Fibroblast of villous mesenchyme (primary cell): ENCODE data around the gene COPS6. TPM values are rescaled to one million over a fixed set of nuclear protein-coding genes. Genes with fewer than 3 reads are reported as not detected.

Experiments used
- DNase-seq: peaks from one replicate; pipeline ENCODE4 v3.0.0-alpha.2; 2010; ENCODE audit warnings: low read depth
- H3K4me3 ChIP-seq: 2 replicates; pipeline ENCODE4 v1.5.1; 2011; ENCODE audit warnings: low read depth, mild to moderate bottlenecking, low read length
- total RNA-seq: library from RNA; depleted of rRNA; stranded (reverse); fragments of >200 nt; gene quantifications from 2 replicates; pipeline ENCODE4 v1.2.3, GENCODE V29; 2012
- TF ChIP-seq, protein P1 (sequence below): IDR thresholded peaks from 2 replicates; pipeline ENCODE4 v1.5.1; 2012; ENCODE audit warnings: low read depth, mild to moderate bottlenecking, low read length; ENCODE audit not compliant: insufficient read depth

The COPS6 gene
- total RNA-seq, 1 donor: 104 TPM

DNA sequence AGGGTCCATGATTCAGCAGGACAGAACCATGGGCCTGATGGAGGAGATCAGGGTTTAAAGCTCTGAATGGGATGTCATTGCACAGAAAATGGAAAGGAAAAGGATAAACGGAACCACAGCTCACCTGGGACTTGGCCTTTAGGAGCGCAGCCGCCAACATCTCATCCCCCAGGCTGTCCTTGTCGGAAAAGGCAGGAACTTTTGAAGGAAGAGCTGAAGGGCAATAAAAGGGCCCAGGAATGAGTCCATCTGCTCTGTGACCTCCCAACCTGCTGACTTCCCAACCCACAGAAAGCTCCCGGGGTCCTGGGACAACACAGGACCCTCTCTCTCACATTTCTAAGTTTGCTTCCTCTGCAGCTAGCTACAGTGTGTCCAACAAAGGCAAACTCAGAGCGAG, 13.4 kb upstream of the COPS6 start:
- TF ChIP-seq, protein P1, sequence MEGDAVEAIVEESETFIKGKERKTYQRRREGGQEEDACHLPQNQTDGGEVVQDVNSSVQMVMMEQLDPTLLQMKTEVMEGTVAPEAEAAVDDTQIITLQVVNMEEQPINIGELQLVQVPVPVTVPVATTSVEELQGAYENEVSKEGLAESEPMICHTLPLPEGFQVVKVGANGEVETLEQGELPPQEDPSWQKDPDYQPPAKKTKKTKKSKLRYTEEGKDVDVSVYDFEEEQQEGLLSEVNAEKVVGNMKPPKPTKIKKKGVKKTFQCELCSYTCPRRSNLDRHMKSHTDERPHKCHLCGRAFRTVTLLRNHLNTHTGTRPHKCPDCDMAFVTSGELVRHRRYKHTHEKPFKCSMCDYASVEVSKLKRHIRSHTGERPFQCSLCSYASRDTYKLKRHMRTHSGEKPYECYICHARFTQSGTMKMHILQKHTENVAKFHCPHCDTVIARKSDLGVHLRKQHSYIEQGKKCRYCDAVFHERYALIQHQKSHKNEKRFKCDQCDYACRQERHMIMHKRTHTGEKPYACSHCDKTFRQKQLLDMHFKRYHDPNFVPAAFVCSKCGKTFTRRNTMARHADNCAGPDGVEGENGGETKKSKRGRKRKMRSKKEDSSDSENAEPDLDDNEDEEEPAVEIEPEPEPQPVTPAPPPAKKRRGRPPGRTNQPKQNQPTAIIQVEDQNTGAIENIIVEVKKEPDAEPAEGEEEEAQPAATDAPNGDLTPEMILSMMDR: no peak
- H3K4me3 ChIP-seq: no peak overlapping the region
- no peak for DNase-seq

DNA sequence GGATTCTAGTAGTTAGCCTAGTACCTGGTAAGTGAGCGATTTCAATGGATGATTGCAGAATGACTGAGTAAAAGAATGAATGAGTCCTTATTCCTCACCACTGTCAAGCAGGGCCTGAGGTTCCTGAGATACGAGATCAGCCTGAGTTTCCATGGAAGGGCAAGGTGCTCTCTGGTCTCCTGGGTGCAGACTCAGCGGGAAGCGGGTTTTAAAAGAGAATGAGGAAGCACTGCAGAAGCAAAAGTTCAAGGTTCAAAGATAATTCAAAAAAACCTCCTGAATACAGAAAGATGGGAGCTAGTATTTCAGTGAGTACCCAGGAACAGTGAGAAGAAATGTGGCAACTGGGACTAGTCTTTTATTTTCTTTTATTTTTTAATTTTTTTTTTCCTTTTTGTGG, 11.6 kb upstream of the COPS6 start:
- TF ChIP-seq, protein P1: no peak
- no peak for DNase-seq

GRCh38 chr7:100079024-100079560, 9.7 kb upstream of the COPS6 start:
- TF ChIP-seq, protein P1: no peak
- no peak for DNase-seq
- no peak overlapping the region for H3K4me3 ChIP-seq

More for the DNA sequence above, 11.6 kb upstream of the COPS6 start:
- no peak overlapping the region for H3K4me3 ChIP-seq

- TF ChIP-seq, protein P1: no peak
- peak; percentile 42 for DNase-seq
- peak overlapping the region; percentile 97 for H3K4me3 ChIP-seq
These were observed 7.7 kb upstream of the COPS6 start for GRCh38 chr7:100080907-100081534.

DNA sequence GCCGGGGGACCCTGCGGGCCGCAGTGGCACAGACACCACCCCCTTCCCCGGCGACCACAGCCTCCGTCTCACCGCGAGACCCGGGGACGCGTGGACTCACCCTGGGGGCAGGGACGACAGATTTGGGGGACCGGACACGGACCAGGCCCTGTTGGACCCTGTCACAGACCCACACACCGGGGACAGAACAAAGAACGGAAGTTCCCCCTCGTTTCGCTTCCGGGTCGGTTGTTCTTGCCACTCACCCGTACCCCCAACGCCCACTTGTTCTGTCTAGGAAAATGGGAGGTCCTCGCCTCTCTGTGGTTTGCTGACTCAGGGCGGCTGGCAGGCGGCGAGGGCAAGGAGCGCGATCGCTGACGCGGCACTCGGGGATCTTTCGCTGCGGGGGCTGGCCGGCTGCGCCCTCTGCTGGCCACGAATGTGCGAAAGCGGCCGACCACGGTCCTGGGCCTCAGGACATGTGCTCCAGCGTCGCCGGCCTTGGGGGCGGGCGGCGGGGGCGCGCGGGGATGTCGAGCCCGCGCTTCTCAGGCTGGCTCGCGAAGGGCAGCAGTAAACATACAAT, 7.2 kb upstream of the COPS6 start, which contains the start of gene ZNF3:
Gene ZNF3, minus strand, starts transcription at position 189 of the 568 bp plus-strand sequence. CDS start 4,366 bp downstream, outside the sequence.
- DNase-seq: peak; percentile 99
- peak within 1 kb of the TSS; percentile 97 for H3K4me3 ChIP-seq
- TF ChIP-seq, protein P1: peak; percentile 83

- no peak overlapping the region for H3K4me3 ChIP-seq
- TF ChIP-seq, protein P1: no peak
These were observed 5.8 kb upstream of the COPS6 start for GRCh38 chr7:100082978-100083377.

More at GRCh38 chr7:100082978-100083377, 5.8 kb upstream of the COPS6 start:
- DNase-seq: no peak
